Activated CD4-positive, alpha-beta T cell treated with anti-CD3 and anti-CD28 coated beads for 48 hours (primary cell): ENCODE measurements around the gene ZSCAN1.

Experiments
- DNase-seq: peaks from one replicate; pipeline ENCODE4 v3.0.0-alpha.2; 2020

Gene ZSCAN1

GRCh38 chr19:58040751-58041525 is 7.1 kb downstream of the ZSCAN1 start:
- no peak for DNase-seq

GRCh38 chr19:58042495-58043340 is 8.9 kb downstream of the ZSCAN1 start:
- DNase-seq = peak; percentile 11

- no peak for DNase-seq
These were observed 10.6 kb downstream of the ZSCAN1 start for GRCh38 chr19:58044391-58044790.

GRCh38 chr19:58044886-58045285 is 11.1 kb downstream of the ZSCAN1 start:
- no peak for DNase-seq

GRCh38 chr19:58045411-58046050 is 11.7 kb downstream of the ZSCAN1 start:
- no peak for DNase-seq

- DNase-seq = no peak
These were observed 13.0 kb downstream of the ZSCAN1 start for GRCh38 chr19:58046856-58047255.

GRCh38 chr19:58047672-58048071 is 13.8 kb downstream of the ZSCAN1 start:
- DNase-seq = no peak

GRCh38 chr19:58052256-58052655 is 18.4 kb downstream of the ZSCAN1 start:
- DNase-seq = no peak

GRCh38 chr19:58053480-58054156 is 19.8 kb downstream of the ZSCAN1 start:
- no peak for DNase-seq

GRCh38 chr19:58054901-58055874 is 21.4 kb downstream of the ZSCAN1 start:
- no peak for DNase-seq

- no peak for DNase-seq
These were observed 22.4 kb downstream of the ZSCAN1 start for GRCh38 chr19:58056261-58056660.

- DNase-seq = no peak
These were observed 23.0 kb downstream of the ZSCAN1 start for GRCh38 chr19:58056861-58057260.

- no peak for DNase-seq
These were observed 24.6 kb downstream of the ZSCAN1 start for GRCh38 chr19:58058467-58058866.

GRCh38 chr19:58059003-58059670 is 25.3 kb downstream of the ZSCAN1 start, which contains the start of gene ZNF135:
TSS of gene ZNF135 (plus strand) at chr19:58059282. CDS start at chr19:58060003, 721 bp downstream.
- DNase-seq = peak; percentile 73

- no peak for DNase-seq
These were observed 25.9 kb downstream of the ZSCAN1 start for GRCh38 chr19:58059671-58060078.

- no peak for DNase-seq
These were observed 26.4 kb downstream of the ZSCAN1 start for GRCh38 chr19:58060231-58060630.

- DNase-seq = no peak
These were observed 29.9 kb downstream of the ZSCAN1 start for GRCh38 chr19:58063712-58064111.

GRCh38 chr19:58067240-58067912 is 33.6 kb downstream of the ZSCAN1 start:
- DNase-seq = no peak

GRCh38 chr19:58079792-58080191 is 46.0 kb downstream of the ZSCAN1 start:
- DNase-seq = no peak

- no peak for DNase-seq
These were observed 49.2 kb downstream of the ZSCAN1 start for GRCh38 chr19:58083021-58083420.
